Measurements from ENCODE around the gene MMAA. TPM values are rescaled to one million over a fixed set of nuclear protein-coding genes. Genes with fewer than 3 reads are reported as not detected.
A peak's percentile ranks its signal among the peaks of the same experiment; 100 is the strongest.
"Not testable (repeated sequence)": the region's sequence is repeated elsewhere in the genome, so short reads cannot be mapped to it uniquely, and the experiment has no call there.

MMAA gene
- total RNA-seq: 10 to 100 TPM; 14.0 to 22.7 TPM

GRCh38 chr4:145618932-145619638, at the start of gene MMAA:
MMAA (plus strand) TSS chr4:145619385; CDS start chr4:145639140, 19,755 bp downstream.
- DNase-seq (ENCODE audit: low spot score in 2 of 2) (peak; percentile 95), ATAC-seq (peak; percentile 92 to 93)
- Mint-ChIP-seq H3K9me3 (peaks cover 4 to 5% of the 10 kb centered on the region in 2 donors), H3K36me3 (peaks cover 16 to 21% of the 10 kb centered on the region in 2 donors), H3K27ac (peak within 1 kb of the TSS; percentile 99)

GRCh38 chr4:145574546-145574945, 44.6 kb upstream of the MMAA start:
- not testable (repeated sequence) for ATAC-seq; DNase-seq (ENCODE audit: low spot score in 2 of 2); H3K27ac Mint-ChIP-seq; H3K36me3 Mint-ChIP-seq; H3K9me3 Mint-ChIP-seq

GRCh38 chr4:145580906-145581305, 38.3 kb upstream of the MMAA start:
- Mint-ChIP-seq H3K27ac (no peak overlapping the region), H3K36me3 (no peaks in the 10 kb centered on the region), H3K9me3 (no peaks in the 10 kb centered on the region)
- no peak for ATAC-seq
- no peak for DNase-seq (ENCODE audit: low spot score in 2 of 2)

GRCh38 chr4:145583191-145584055, 35.8 kb upstream of the MMAA start:
- H3K9me3 Mint-ChIP-seq: no peaks in the 10 kb centered on the region
- H3K27ac Mint-ChIP-seq: no peak overlapping the region
- no peak for ATAC-seq
- DNase-seq (ENCODE audit: low spot score in 2 of 2): no peak
- no peaks in the 10 kb centered on the region for H3K36me3 Mint-ChIP-seq

GRCh38 chr4:145587088-145587754, 32.0 kb upstream of the MMAA start:
- DNase-seq (ENCODE audit: low spot score in 2 of 2) (no peak), ATAC-seq (no peak)
- Mint-ChIP-seq H3K27ac (no peak overlapping the region), H3K36me3 (no peaks in the 10 kb centered on the region), H3K9me3 (peaks cover 0 to 5% of the 10 kb centered on the region in 2 donors)

- not testable (repeated sequence) for H3K27ac Mint-ChIP-seq; H3K9me3 Mint-ChIP-seq; H3K36me3 Mint-ChIP-seq; DNase-seq (ENCODE audit: low spot score in 2 of 2); ATAC-seq
Measured at GRCh38 chr4:145589381-145589780, 29.8 kb upstream of the MMAA start.

- H3K9me3 Mint-ChIP-seq: peaks cover 0 to 5% of the 10 kb centered on the region in 2 donors
- no peak for ATAC-seq
- H3K36me3 Mint-ChIP-seq: peaks cover 0 to 4% of the 10 kb centered on the region in 2 donors
- DNase-seq (ENCODE audit: low spot score in 2 of 2): no peak
- H3K27ac Mint-ChIP-seq: no peak overlapping the region
Measured at GRCh38 chr4:145589916-145590702, 29.1 kb upstream of the MMAA start.

GRCh38 chr4:145602129-145602760, 16.9 kb upstream of the MMAA start:
- no peak overlapping the region for H3K27ac Mint-ChIP-seq
- ATAC-seq: no peak
- no peak for DNase-seq (ENCODE audit: low spot score in 2 of 2)

GRCh38 chr4:145605941-145606340, 13.2 kb upstream of the MMAA start:
- no peak overlapping the region for H3K27ac Mint-ChIP-seq
- peaks cover 11 to 12% of the 10 kb centered on the region in 2 donors for H3K9me3 Mint-ChIP-seq
- DNase-seq (ENCODE audit: low spot score in 2 of 2) (no peak), ATAC-seq (no peak)
- peaks cover 0 to 7% of the 10 kb centered on the region in 2 donors for H3K36me3 Mint-ChIP-seq

More at GRCh38 chr4:145602129-145602760, 16.9 kb upstream of the MMAA start:
- Mint-ChIP-seq H3K9me3 (peaks cover 11 to 12% of the 10 kb centered on the region in 2 donors), H3K36me3 (peaks cover 0 to 7% of the 10 kb centered on the region in 2 donors)

GRCh38 chr4:145609481-145610427, 9.4 kb upstream of the MMAA start:
- DNase-seq (ENCODE audit: low spot score in 2 of 2) (peak in 1 of 2 donors; percentile 67), ATAC-seq (peak; percentile 52 to 59)
- Mint-ChIP-seq H3K9me3 (peaks cover 11 to 12% of the 10 kb centered on the region in 2 donors), H3K27ac (no peak overlapping the region), H3K36me3 (peaks cover 0 to 7% of the 10 kb centered on the region in 2 donors)

GRCh38 chr4:145613566-145614232, 5.5 kb upstream of the MMAA start:
- no peak overlapping the region for H3K27ac Mint-ChIP-seq
- H3K9me3 Mint-ChIP-seq: no peaks in the 10 kb centered on the region
- ATAC-seq (peak; percentile 54 to 59), DNase-seq (ENCODE audit: low spot score in 2 of 2) (no peak)
- peaks cover 0 to 3% of the 10 kb centered on the region in 2 donors for H3K36me3 Mint-ChIP-seq

- peaks cover 0 to 6% of the 10 kb centered on the region in 2 donors for H3K36me3 Mint-ChIP-seq
- ATAC-seq (no peak), DNase-seq (ENCODE audit: low spot score in 2 of 2) (no peak)
- H3K27ac Mint-ChIP-seq: no peak overlapping the region
- no peaks in the 10 kb centered on the region for H3K9me3 Mint-ChIP-seq
Measured at GRCh38 chr4:145614233-145614610, 5.0 kb upstream of the MMAA start.

GRCh38 chr4:145618210-145618931, 814 bp upstream of the MMAA start:
- DNase-seq (ENCODE audit: low spot score in 2 of 2) (no peak), ATAC-seq (no peak)
- peak overlapping the region; percentile 99 for H3K27ac Mint-ChIP-seq
- peaks cover 16 to 21% of the 10 kb centered on the region in 2 donors for H3K36me3 Mint-ChIP-seq
- peaks cover 4 to 5% of the 10 kb centered on the region in 2 donors for H3K9me3 Mint-ChIP-seq

- DNase-seq (ENCODE audit: low spot score in 2 of 2): peak; percentile 47 to 71
- Mint-ChIP-seq H3K27ac (peak overlapping the region; percentile 99), H3K9me3 (peaks cover 4 to 5% of the 10 kb centered on the region in 2 donors), H3K36me3 (peaks cover 16 to 23% of the 10 kb centered on the region in 2 donors)
- ATAC-seq: peak; percentile 70 to 79
Measured at GRCh38 chr4:145619639-145619996, 433 bp downstream of the MMAA start.

Measured in activated naive CD4-positive, alpha-beta T cell treated with anti-CD3 and anti-CD28 coated beads, Interleukin-2, amount 50 U/mL, for 72 hours (primary cell).